Ascending aorta (tissue), 2 donors: Measurements from ENCODE around the gene ARFGAP2. TPM values are rescaled to one million over a fixed set of nuclear protein-coding genes. Genes with fewer than 3 reads are reported as not detected.
"Not testable (repeated sequence)": the region's sequence is repeated elsewhere in the genome, so short reads cannot be mapped to it uniquely, and the experiment has no call there.

ENCODE experiments used
- DNase-seq, 2 donors: peaks; one replicate each; pipeline ENCODE4 v3.0.0-alpha.2; 2019; ENCODE audit warnings: low spot score in 2 of 2
- H3K27ac ChIP-seq, 2 donors: fragments of 200-600 bp; sonication (generic); one replicate each; pipeline ENCODE4 v1.5.1; 2016 to 2017; ENCODE audit warnings: mild to moderate bottlenecking in 1 of 2
- H3K27me3 ChIP-seq: fragments of 200-600 bp; sonication (generic); one replicate; pipeline ENCODE4 v1.5.1; 2017
- H3K36me3 ChIP-seq, 2 donors: fragments of 200-600 bp; sonication (generic); one replicate each; pipeline ENCODE4 v1.5.1; 2016
- H3K4me1 ChIP-seq, 2 donors: fragments of 200-600 bp; sonication (generic); one replicate each; pipeline ENCODE4 v1.5.1; 2016 to 2017; ENCODE audit warnings: mild to moderate bottlenecking in 1 of 2
- H3K4me3 ChIP-seq, 2 donors: fragments of 200-600 bp; sonication (generic); one replicate each; pipeline ENCODE4 v1.5.1; 2016 to 2017; ENCODE audit warnings: mild to moderate bottlenecking in 1 of 2
- H3K9me3 ChIP-seq, 2 donors: fragments of 200-600 bp; sonication (generic); one replicate each; pipeline ENCODE4 v1.5.1; 2016
- CTCF ChIP-seq, 3 experiments: fragments of 200-600 bp in 2 of 3; fragments of 450-650 bp in 1 of 3; sonication (generic) in 2 of 3; IDR thresholded peaks; one replicate each; pipeline ENCODE4 v1.5.1; 2016 to 2019; ENCODE audit warnings: antibody characterized with exemption in 3 of 3, mild to moderate bottlenecking in 1 of 3, moderate library complexity in 1 of 3
- intact Hi-C: fragments of 100-400 bp; cut with DNase I; formaldehyde crosslinking; loops from one replicate; pipeline ENCODE4 v1.15.1; 2023
- total RNA-seq: library from RNA; depleted of rRNA; stranded (reverse); fragments of >200 nt; gene quantifications from one replicate; pipeline ENCODE4 v1.1.0, GENCODE V29; 2016

Gene ARFGAP2
- total RNA-seq, 1 donor from 2014 or later, result 66.1 TPM

DNA sequence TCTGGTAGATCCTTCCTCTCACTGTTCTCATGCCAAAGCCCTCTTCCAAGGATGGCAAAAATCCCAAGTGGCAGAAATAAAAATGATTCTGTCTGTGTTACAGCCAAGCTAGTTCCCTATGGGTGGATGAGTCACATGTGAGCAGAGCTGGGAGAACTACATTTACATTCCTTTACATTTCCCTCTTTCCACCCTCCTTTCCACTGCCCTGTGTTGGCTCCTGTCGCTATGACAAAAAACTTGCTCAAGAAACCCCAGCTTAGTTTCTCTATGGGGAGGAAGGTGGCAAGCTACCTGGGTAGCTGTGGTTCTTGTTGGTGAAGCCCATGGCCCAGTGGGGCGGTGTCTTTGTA lies 27.9 kb upstream of the ARFGAP2 start:
- DNase-seq, result no peak
- Histone ChIP-seq H3K4me1 (peaks cover 0 to 9% of the 10 kb centered on the region in 2 donors), H3K27ac (no peak overlapping the region), H3K4me3 (no peak overlapping the region), H3K36me3 (no peaks in the 10 kb centered on the region), H3K9me3 (no peaks in the 10 kb centered on the region), H3K27me3 (no peaks in the 10 kb centered on the region)
- intact Hi-C loops, result no loop called here
- no peak for TF ChIP-seq CTCF (IDR thresholded peaks at IDR 0.05)

- H3K9me3 ChIP-seq, result no peaks in the 10 kb centered on the region
- TF ChIP-seq CTCF (IDR thresholded peaks at IDR 0.05), result no peak
Observed at GRCh38 chr11:47202576-47202975, 25.9 kb upstream of the ARFGAP2 start.

GRCh38 chr11:47201015-47201414 lies 24.3 kb upstream of the ARFGAP2 start:
- no peaks in the 10 kb centered on the region for H3K27me3 ChIP-seq
- intact Hi-C loops, result no loop called here
- no peaks in the 10 kb centered on the region for H3K36me3 ChIP-seq
- H3K27ac ChIP-seq, result no peak overlapping the region
- H3K4me3 ChIP-seq, result no peak overlapping the region
- DNase-seq, result no peak
- no peak for TF ChIP-seq CTCF (IDR thresholded peaks at IDR 0.05)
- H3K4me1 ChIP-seq, result peaks cover 0 to 9% of the 10 kb centered on the region in 2 donors
- H3K9me3 ChIP-seq, result no peaks in the 10 kb centered on the region

More at GRCh38 chr11:47202576-47202975, 25.9 kb upstream of the ARFGAP2 start:
- Histone ChIP-seq H3K4me3 (no peak overlapping the region), H3K27me3 (no peaks in the 10 kb centered on the region), H3K4me1 (peaks cover 0 to 9% of the 10 kb centered on the region in 2 donors), H3K27ac (no peak overlapping the region), H3K36me3 (no peaks in the 10 kb centered on the region)
- no peak for DNase-seq
- intact Hi-C loops, result no loop called here

- intact Hi-C loops, DNase-seq, H3K27ac ChIP-seq, H3K36me3 ChIP-seq, H3K9me3 ChIP-seq, H3K4me3 ChIP-seq, H3K27me3 ChIP-seq, H3K4me1 ChIP-seq: not testable (repeated sequence)
Observed at GRCh38 chr11:47198161-47198560, 21.5 kb upstream of the ARFGAP2 start.

GRCh38 chr11:47192111-47192510 lies 15.4 kb upstream of the ARFGAP2 start:
- H3K36me3 ChIP-seq, result no peaks in the 10 kb centered on the region
- H3K27me3 ChIP-seq, result no peaks in the 10 kb centered on the region
- intact Hi-C loops, result no loop called here
- H3K4me1 ChIP-seq, result peaks cover 4 to 19% of the 10 kb centered on the region in 2 donors
- TF ChIP-seq CTCF (IDR thresholded peaks at IDR 0.05), result no peak
- no peak for DNase-seq
- no peak overlapping the region for H3K27ac ChIP-seq
- H3K9me3 ChIP-seq, result no peaks in the 10 kb centered on the region
- H3K4me3 ChIP-seq, result no peak overlapping the region

- H3K27me3 ChIP-seq, H3K4me3 ChIP-seq, intact Hi-C loops, H3K36me3 ChIP-seq, DNase-seq, H3K27ac ChIP-seq, H3K9me3 ChIP-seq: not testable (repeated sequence)
- H3K4me1 ChIP-seq, result peaks cover 4 to 21% of the 10 kb centered on the region in 2 donors
Observed at GRCh38 chr11:47191137-47191536, 14.5 kb upstream of the ARFGAP2 start.
